ENCODE results near the gene FBLN2. TPM values are rescaled to one million over a fixed set of nuclear protein-coding genes. Genes with fewer than 3 reads are reported as not detected.

The FBLN2 gene
- total and polyA plus RNA-seq, 2 of the 4 experiments (the other 2 are of a cell fraction): 11.8 to 60.8 TPM

GRCh38 chr3:13687517-13687943 lies 138.6 kb downstream of the FBLN2 start:
- no peak overlapping the region for H2BK15ac ChIP-seq (ENCODE audit: low read depth, low read length)
- no TSS peak for BruUV-seq (replicated peaks)
- H3K4me2 ChIP-seq (ENCODE audit: low read depth, low read length): no peak overlapping the region
- H4K5ac ChIP-seq (ENCODE audit: low read depth, low read length): no peak overlapping the region
- peaks cover 9% of the 10 kb centered on the region for H3K27me3 ChIP-seq (ENCODE audit: control insufficient read depth, insufficient read depth, low read length)
- H3K27ac ChIP-seq (ENCODE audit: insufficient read depth, low read length): no peak overlapping the region
- no peak overlapping the region for H3K18ac ChIP-seq (ENCODE audit: low read depth, low read length)
- no peak overlapping the region for H2BK120ac ChIP-seq (ENCODE audit: low read depth, low read length)
- H3K14ac ChIP-seq (replicated peaks; ENCODE audit: low read depth, low read length): no peak overlapping the region
- H2BK20ac ChIP-seq (ENCODE audit: low read depth, low read length): no peak overlapping the region
- H4K20me1 ChIP-seq (ENCODE audit: insufficient read depth, low read length): no peaks in the 10 kb centered on the region
- no peak overlapping the region for H2AK9ac ChIP-seq (replicated peaks; ENCODE audit: low read depth, low read length, poor library complexity)
- dilution Hi-C loops (cut with HindIII; ENCODE audit: low sequenced_read_pairs, unreplicated experiment): no loop called here
- ChIA-PET CTCF (no interaction called here), POLR2A (ENCODE audit: unreplicated experiment) (no interaction called here)
- H3K4me3 ChIP-seq (ENCODE audit: insufficient read depth, low read depth, low read length): no peak overlapping the region
- H2BK5ac ChIP-seq (ENCODE audit: low read depth, low read length, poor library complexity, severe bottlenecking): no peak overlapping the region
- H4K8ac ChIP-seq (ENCODE audit: low read depth in 2 of 2, low read length in 2 of 2): no peak overlapping the region
- no peak overlapping the region for H3K56ac ChIP-seq (ENCODE audit: extremely low read depth, insufficient read depth, low read length)
- H4K91ac ChIP-seq (ENCODE audit: insufficient read depth, low read depth, low read length): no peak overlapping the region
- H3K4ac ChIP-seq (ENCODE audit: low read depth, low read length): no peak overlapping the region
- intact Hi-C loops (cut with micrococcal nuclease): no loop called here
- TF ChIP-seq RCOR1 (IDR thresholded peaks at IDR 0.05; ENCODE audit: insufficient replicate concordance, low read length): no peak
- TF ChIP-seq MAZ (IDR thresholded peaks at IDR 0.05; ENCODE audit: borderline replicate concordance, low read depth, low read length): no peak
- no peak for TF ChIP-seq CHD1 (IDR thresholded peaks at IDR 0.05; ENCODE audit: low read depth, low read length)
- no peak for TF ChIP-seq USF2 (IDR thresholded peaks at IDR 0.05; ENCODE audit: low read depth, low read length)
- TF ChIP-seq CEBPB (IDR thresholded peaks at IDR 0.05; ENCODE audit: low read depth, low read length): no peak
- TF ChIP-seq BHLHE40 (IDR thresholded peaks at IDR 0.05; ENCODE audit: low read depth, low read length): no peak
- no peak for TF ChIP-seq SMC3 (IDR thresholded peaks at IDR 0.05; ENCODE audit: low read depth, low read length)
- TF ChIP-seq ELK1 (IDR thresholded peaks at IDR 0.05; ENCODE audit: borderline replicate concordance, low read depth, low read length): no peak
- no peak for TF ChIP-seq POLR2A (IDR thresholded peaks at IDR 0.05; ENCODE audit: low read depth, low read length)
- TF ChIP-seq RFX5 (IDR thresholded peaks at IDR 0.05; ENCODE audit: low read depth, low read length): no peak
- no peak for TF ChIP-seq MAFK (IDR thresholded peaks at IDR 0.05; ENCODE audit: low read depth, low read length)
- no peak for TF ChIP-seq NFE2L2 (IDR thresholded peaks at IDR 0.05; ENCODE audit: low read depth, low read length)
- no peak for TF ChIP-seq CTCF (conservative IDR thresholded peaks at IDR 0.05; ENCODE audit: low read depth, low read length)
- H2AFZ ChIP-seq (replicated peaks; ENCODE audit: low read length, poor library complexity): no peak overlapping the region
- H3K79me1 ChIP-seq (ENCODE audit: low read depth in 1 of 2, low read length in 2 of 2): no peaks in the 10 kb centered on the region
- WGBS, 2 experiments (ENCODE audit: extremely low coverage in 2 of 2, insufficient read length in 1 of 2): 20% methylated on average over 1 of the region's 5 CpGs; no CpG with 5 or more reads in 1 of the 2 experiments
- no peak overlapping the region for H3K9ac ChIP-seq (ENCODE audit: low read depth, low read length)
- DNase-seq (no peak), ATAC-seq (ENCODE audit: low read depth) (no peak)
- H3K23ac ChIP-seq (ENCODE audit: low read depth, low read length): no peak overlapping the region
- H3K36me3 ChIP-seq (ENCODE audit: control insufficient read depth, insufficient read depth, low read length): no peaks in the 10 kb centered on the region
- H3K9me1 ChIP-seq (ENCODE audit: insufficient read depth, low read length): no peaks in the 10 kb centered on the region
- H3K4me1 ChIP-seq (ENCODE audit: control insufficient read depth, insufficient read depth, low read length): no peaks in the 10 kb centered on the region
- in situ Hi-C loops (cut with MboI; ENCODE audit: low sequenced_read_pairs): no loop called here
- no peak overlapping the region for H2AK5ac ChIP-seq (ENCODE audit: low read depth, low read length)
- H3K9me3 ChIP-seq (ENCODE audit: control insufficient read depth, insufficient read depth, low read length): no peaks in the 10 kb centered on the region

All from IMR-90 (cell line).